Neural cell (in vitro differentiated cells): ENCODE results near the gene PFKFB3. TPM values are rescaled to one million over a fixed set of nuclear protein-coding genes. Genes with fewer than 3 reads are reported as not detected.

Experiments
- H2AFZ ChIP-seq: fragments of 200-600, 300-800 bp; sonication (generic), shearing (Covaris generic); 2 replicates; pipeline ENCODE4 v1.6.0; 2014; ENCODE audit warnings: low read depth, mild to moderate bottlenecking, antibody characterized with exemption, low read length, moderate library complexity
- H3F3A ChIP-seq: fragments of 200-600 bp; shearing (Covaris generic); 2 replicates; pipeline ENCODE4 v1.6.1; 2016; ENCODE audit warnings: mild to moderate bottlenecking, moderate library complexity, mixed read lengths, antibody characterized with exemption, low read length; ENCODE audit not compliant: insufficient read depth, poor library complexity, severe bottlenecking
- H3K27ac ChIP-seq: fragments of 200-600, 300-800 bp; sonication (generic), shearing (Covaris generic); 2 replicates; pipeline ENCODE4 v1.5.1; 2014; ENCODE audit warnings: mild to moderate bottlenecking, low read length, moderate library complexity
- H3K27me3 ChIP-seq: fragments of 300-800, 200-600 bp; sonication (generic), shearing (Covaris generic); 2 replicates; pipeline ENCODE4 v1.6.0; 2014; ENCODE audit warnings: mild to moderate bottlenecking, low read depth, low read length, moderate library complexity; ENCODE audit not compliant: insufficient read depth
- H3K36me3 ChIP-seq: fragments of 300-800, 200-600 bp; sonication (generic), shearing (Covaris generic); 2 replicates; pipeline ENCODE4 v1.5.1; 2014; ENCODE audit warnings: mild to moderate bottlenecking, antibody characterized with exemption, low read length, moderate library complexity; ENCODE audit not compliant: insufficient read depth
- H3K4me2 ChIP-seq: fragments of 300-800, 200-600 bp; sonication (generic), shearing (Covaris generic); 2 replicates; pipeline ENCODE4 v1.6.0; 2014; ENCODE audit warnings: mild to moderate bottlenecking, low read length
- H3K4me3 ChIP-seq: fragments of 300-800, 200-600 bp; sonication (generic), shearing (Covaris generic); 2 replicates; pipeline ENCODE4 v1.5.1; 2014; ENCODE audit warnings: mild to moderate bottlenecking, low read length, moderate library complexity
- H3K79me2 ChIP-seq: fragments of 200-600 bp; shearing (Covaris generic); replicated peaks from 2 replicates; pipeline ENCODE4 v1.6.0; 2014; ENCODE audit warnings: mild to moderate bottlenecking, low read length, moderate library complexity; ENCODE audit not compliant: insufficient read depth
- H3K9ac ChIP-seq: fragments of 300-800, 200-600 bp; sonication (generic), shearing (Covaris generic); 2 replicates; pipeline ENCODE4 v1.6.1; 2016; ENCODE audit warnings: mild to moderate bottlenecking, low read length, mixed read lengths
- H3K9me2 ChIP-seq: fragments of 200-600 bp; shearing (Covaris generic); 2 replicates; pipeline ENCODE4 v1.6.1; 2016; ENCODE audit warnings: mild to moderate bottlenecking, low read length, mixed read lengths; ENCODE audit not compliant: insufficient read depth
- H3K9me3 ChIP-seq: fragments of 200-600, 300-800 bp; sonication (generic), shearing (Covaris generic); 2 replicates; pipeline ENCODE4 v1.6.1; 2016; ENCODE audit warnings: mild to moderate bottlenecking, mixed run types, low read length, moderate library complexity, mixed read lengths
- H4K20me1 ChIP-seq: fragments of 200-600 bp; shearing (Covaris generic); 2 replicates; pipeline ENCODE4 v1.6.1; 2016; ENCODE audit warnings: mild to moderate bottlenecking, mixed run types; ENCODE audit not compliant: insufficient read depth
- EP300 ChIP-seq: fragments of 450-650 bp; conservative IDR thresholded peaks from 2 replicates; pipeline ENCODE4 v1.6.1; 2014; ENCODE audit warnings: antibody characterized with exemption, mild to moderate bottlenecking, moderate library complexity; ENCODE audit not compliant: poor library complexity, severe bottlenecking
- EZH2 ChIP-seq: fragments of 200-600, 300-800 bp; shearing (Covaris generic), sonication (generic); IDR thresholded peaks from 2 replicates; pipeline ENCODE4 v1.6.1; 2014; ENCODE audit warnings: antibody characterized with exemption, low read length, borderline replicate concordance, mild to moderate bottlenecking; ENCODE audit not compliant: insufficient read depth, poor library complexity, severe bottlenecking
- MXI1 ChIP-seq: fragments of 450-650 bp; conservative IDR thresholded peaks from 2 replicates; pipeline ENCODE4 v1.6.1; 2014; ENCODE audit warnings: antibody characterized with exemption, mild to moderate bottlenecking; ENCODE audit not compliant: poor library complexity, severe bottlenecking
- POLR2AphosphoS5 ChIP-seq: IDR thresholded peaks from 2 replicates; pipeline ENCODE4 v1.6.1; 2012
- RAD21 ChIP-seq: fragments of 450-650 bp; conservative IDR thresholded peaks from 2 replicates; pipeline ENCODE4 v1.6.1; 2014; ENCODE audit warnings: antibody characterized with exemption, mild to moderate bottlenecking, moderate library complexity
- SMC3 ChIP-seq: fragments of 450-650 bp; conservative IDR thresholded peaks from 2 replicates; pipeline ENCODE4 v1.6.1; 2014; ENCODE audit warnings: antibody characterized with exemption, mild to moderate bottlenecking, moderate library complexity; ENCODE audit not compliant: poor library complexity
- TAF1 ChIP-seq: IDR thresholded peaks from 2 replicates; pipeline ENCODE4 v1.6.1; 2012; ENCODE audit warnings: low read depth
- polyA plus RNA-seq: library from polyadenylated mRNA; depleted of rRNA; stranded (reverse); fragments of >200 nt; gene quantifications from 2 replicates; pipeline ENCODE4 v1.2.3, GENCODE V29; 2014
- TF ChIP-seq, protein P1 (sequence below): fragments of 450-650 bp; IDR thresholded peaks from 2 replicates; pipeline ENCODE4 v1.5.1; 2014; ENCODE audit warnings: antibody characterized with exemption, mild to moderate bottlenecking, moderate library complexity; ENCODE audit not compliant: poor library complexity, severe bottlenecking
- TF ChIP-seq, protein P2 (sequence below): IDR thresholded peaks from 2 replicates; pipeline ENCODE4 v1.6.1; 2012; ENCODE audit warnings: borderline replicate concordance

The PFKFB3 gene
- polyA plus RNA-seq, 1 donor from 2014 or later, result 33.4 TPM

GRCh38 chr10:6194311-6194710 lies 8.4 kb upstream of the PFKFB3 start:
- H3K27ac ChIP-seq, result no peak overlapping the region
- H3K27me3 ChIP-seq, result no peaks in the 10 kb centered on the region
- no peaks in the 10 kb centered on the region for H3F3A ChIP-seq
- H3K9me2 ChIP-seq, result no peaks in the 10 kb centered on the region
- H3K9ac ChIP-seq, result no peak overlapping the region
- H3K9me3 ChIP-seq, result no peaks in the 10 kb centered on the region
- H3K4me3 ChIP-seq, result no peak overlapping the region
- no peak for TF ChIP-seq EZH2
- no peak for TF ChIP-seq SMC3
- TF ChIP-seq POLR2AphosphoS5, result no peak
- no peak for TF ChIP-seq RAD21
- no peak for TF ChIP-seq EP300
- TF ChIP-seq, protein P1, sequence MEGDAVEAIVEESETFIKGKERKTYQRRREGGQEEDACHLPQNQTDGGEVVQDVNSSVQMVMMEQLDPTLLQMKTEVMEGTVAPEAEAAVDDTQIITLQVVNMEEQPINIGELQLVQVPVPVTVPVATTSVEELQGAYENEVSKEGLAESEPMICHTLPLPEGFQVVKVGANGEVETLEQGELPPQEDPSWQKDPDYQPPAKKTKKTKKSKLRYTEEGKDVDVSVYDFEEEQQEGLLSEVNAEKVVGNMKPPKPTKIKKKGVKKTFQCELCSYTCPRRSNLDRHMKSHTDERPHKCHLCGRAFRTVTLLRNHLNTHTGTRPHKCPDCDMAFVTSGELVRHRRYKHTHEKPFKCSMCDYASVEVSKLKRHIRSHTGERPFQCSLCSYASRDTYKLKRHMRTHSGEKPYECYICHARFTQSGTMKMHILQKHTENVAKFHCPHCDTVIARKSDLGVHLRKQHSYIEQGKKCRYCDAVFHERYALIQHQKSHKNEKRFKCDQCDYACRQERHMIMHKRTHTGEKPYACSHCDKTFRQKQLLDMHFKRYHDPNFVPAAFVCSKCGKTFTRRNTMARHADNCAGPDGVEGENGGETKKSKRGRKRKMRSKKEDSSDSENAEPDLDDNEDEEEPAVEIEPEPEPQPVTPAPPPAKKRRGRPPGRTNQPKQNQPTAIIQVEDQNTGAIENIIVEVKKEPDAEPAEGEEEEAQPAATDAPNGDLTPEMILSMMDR, result no peak
- no peak for TF ChIP-seq TAF1
- TF ChIP-seq, protein P2, sequence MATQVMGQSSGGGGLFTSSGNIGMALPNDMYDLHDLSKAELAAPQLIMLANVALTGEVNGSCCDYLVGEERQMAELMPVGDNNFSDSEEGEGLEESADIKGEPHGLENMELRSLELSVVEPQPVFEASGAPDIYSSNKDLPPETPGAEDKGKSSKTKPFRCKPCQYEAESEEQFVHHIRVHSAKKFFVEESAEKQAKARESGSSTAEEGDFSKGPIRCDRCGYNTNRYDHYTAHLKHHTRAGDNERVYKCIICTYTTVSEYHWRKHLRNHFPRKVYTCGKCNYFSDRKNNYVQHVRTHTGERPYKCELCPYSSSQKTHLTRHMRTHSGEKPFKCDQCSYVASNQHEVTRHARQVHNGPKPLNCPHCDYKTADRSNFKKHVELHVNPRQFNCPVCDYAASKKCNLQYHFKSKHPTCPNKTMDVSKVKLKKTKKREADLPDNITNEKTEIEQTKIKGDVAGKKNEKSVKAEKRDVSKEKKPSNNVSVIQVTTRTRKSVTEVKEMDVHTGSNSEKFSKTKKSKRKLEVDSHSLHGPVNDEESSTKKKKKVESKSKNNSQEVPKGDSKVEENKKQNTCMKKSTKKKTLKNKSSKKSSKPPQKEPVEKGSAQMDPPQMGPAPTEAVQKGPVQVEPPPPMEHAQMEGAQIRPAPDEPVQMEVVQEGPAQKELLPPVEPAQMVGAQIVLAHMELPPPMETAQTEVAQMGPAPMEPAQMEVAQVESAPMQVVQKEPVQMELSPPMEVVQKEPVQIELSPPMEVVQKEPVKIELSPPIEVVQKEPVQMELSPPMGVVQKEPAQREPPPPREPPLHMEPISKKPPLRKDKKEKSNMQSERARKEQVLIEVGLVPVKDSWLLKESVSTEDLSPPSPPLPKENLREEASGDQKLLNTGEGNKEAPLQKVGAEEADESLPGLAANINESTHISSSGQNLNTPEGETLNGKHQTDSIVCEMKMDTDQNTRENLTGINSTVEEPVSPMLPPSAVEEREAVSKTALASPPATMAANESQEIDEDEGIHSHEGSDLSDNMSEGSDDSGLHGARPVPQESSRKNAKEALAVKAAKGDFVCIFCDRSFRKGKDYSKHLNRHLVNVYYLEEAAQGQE, result no peak
- TF ChIP-seq MXI1, result no peak
- no peak overlapping the region for H3K4me2 ChIP-seq
- no peaks in the 10 kb centered on the region for H3K36me3 ChIP-seq
- H3K79me2 ChIP-seq, result no peaks in the 10 kb centered on the region
- H4K20me1 ChIP-seq, result no peaks in the 10 kb centered on the region
- H2AFZ ChIP-seq, result no peak overlapping the region

GRCh38 chr10:6195376-6195775 lies 7.4 kb upstream of the PFKFB3 start:
- H3K36me3 ChIP-seq, result no peaks in the 10 kb centered on the region
- no peak overlapping the region for H3K4me2 ChIP-seq
- TF ChIP-seq TAF1, result no peak
- no peak for TF ChIP-seq EP300
- TF ChIP-seq MXI1, result no peak
- no peak for TF ChIP-seq SMC3
- TF ChIP-seq RAD21, result no peak
- TF ChIP-seq POLR2AphosphoS5, result no peak
- TF ChIP-seq, protein P2, result no peak
- TF ChIP-seq EZH2, result no peak
- TF ChIP-seq, protein P1, result no peak
- no peak overlapping the region for H3K9ac ChIP-seq
- no peaks in the 10 kb centered on the region for H3K79me2 ChIP-seq
- H3K27me3 ChIP-seq, result peaks cover 8% of the 10 kb centered on the region
- H3K4me3 ChIP-seq, result no peak overlapping the region
- H2AFZ ChIP-seq, result no peak overlapping the region
- H3K27ac ChIP-seq, result no peak overlapping the region
- H3F3A ChIP-seq, result no peaks in the 10 kb centered on the region
- H3K9me3 ChIP-seq, result no peaks in the 10 kb centered on the region
- no peaks in the 10 kb centered on the region for H3K9me2 ChIP-seq
- H4K20me1 ChIP-seq, result no peaks in the 10 kb centered on the region
